Panc1 (cell line): ENCODE data around the gene ABCC1. TPM values are rescaled to one million over a fixed set of nuclear protein-coding genes. Genes with fewer than 3 reads are reported as not detected.

Experiments
- ATAC-seq: fragments of 200-7000 bp; cut with Tn5 transposase; 2 replicates; pipeline ENCODE4 v1.9.1; 2020; ENCODE audit warnings: mild to moderate bottlenecking, moderate library complexity
- BruUV-seq: library from RNA; stranded (reverse); fragments of 400-500 nt; replicated peaks from 2 replicates; lab custom pipeline; 2021; lab: Mats Ljungman, UMichigan
- CTCF ChIA-PET: fragments of 300-600 bp; sonication (Branson Sonifier 250); formaldehyde crosslinking; loops from one replicate; lab custom pipeline; 2022; ENCODE audit warnings: antibody characterized with exemption; lab: Charles Lee
- POLR2A ChIA-PET: fragments of 300-600 bp; sonication (Branson Sonifier 250); formaldehyde crosslinking; loops from one replicate; lab custom pipeline; 2022; ENCODE audit warnings: antibody characterized with exemption; lab: Charles Lee
- DNase-seq: peaks from one replicate; pipeline ENCODE4 v3.0.0-alpha.2; 2010; ENCODE audit warnings: low read depth, low spot score
- H3K27ac ChIP-seq: 2 replicates; pipeline ENCODE4 v1.5.1; 2011; ENCODE audit warnings: mild to moderate bottlenecking, low read length, inconsistent platforms
- H3K27me3 ChIP-seq: fragments of 200-500 bp; sonication (Bioruptor generic); 2 replicates; pipeline ENCODE4 v1.6.0; 2014; ENCODE audit warnings: low read length, inconsistent platforms; ENCODE audit not compliant: control insufficient read depth, insufficient read depth
- H3K36me3 ChIP-seq: fragments of 200-500 bp; sonication (Bioruptor generic); 2 replicates; pipeline ENCODE4 v1.5.1; 2014; ENCODE audit warnings: inconsistent platforms, mild to moderate bottlenecking, low read length, moderate library complexity; ENCODE audit not compliant: control insufficient read depth, insufficient read depth
- H3K4me1 ChIP-seq: 2 replicates; pipeline ENCODE4 v1.5.1; 2011; ENCODE audit warnings: inconsistent platforms, mild to moderate bottlenecking, low read length, moderate library complexity; ENCODE audit not compliant: control insufficient read depth, insufficient read depth
- H3K4me3 ChIP-seq, 2 experiments: 2 replicates each; pipeline ENCODE4 v1.5.1; 2011 to 2012; ENCODE audit warnings: low read depth in 2 of 2, low read length in 2 of 2, mild to moderate bottlenecking in 2 of 2, inconsistent platforms in 1 of 2, moderate library complexity in 1 of 2
- H3K9me3 ChIP-seq: fragments of 200-500 bp; sonication (Bioruptor generic); 2 replicates; pipeline ENCODE4 v1.5.1; 2014; ENCODE audit warnings: low read depth, mild to moderate bottlenecking, inconsistent platforms, low read length, moderate library complexity; ENCODE audit not compliant: control insufficient read depth, insufficient read depth
- CTCF ChIP-seq: fragments of 450-650 bp; IDR thresholded peaks from 2 replicates; pipeline ENCODE4 v1.5.1; 2017; ENCODE audit warnings: mild to moderate bottlenecking
- POLR2AphosphoS5 ChIP-seq: IDR thresholded peaks from 2 replicates; pipeline ENCODE4 v1.6.1; 2012; ENCODE audit warnings: mild to moderate bottlenecking, low read depth, low read length, moderate library complexity
- REST ChIP-seq, 2 experiments: IDR thresholded peaks; 2 replicates each; pipeline ENCODE4 v1.6.1; 2011 to 2012; ENCODE audit warnings: low read depth in 2 of 2, control low read depth in 1 of 2, low read length in 1 of 2, mild to moderate bottlenecking in 1 of 2, moderate library complexity in 1 of 2; ENCODE audit not compliant: insufficient read depth in 1 of 2
- SIN3A ChIP-seq: IDR thresholded peaks from 2 replicates; pipeline ENCODE4 v1.6.1; 2012; ENCODE audit warnings: low read depth, mild to moderate bottlenecking, low read length, moderate library complexity, borderline replicate concordance; ENCODE audit not compliant: insufficient read depth
- TCF7L2 ChIP-seq: IDR thresholded peaks from 2 replicates; pipeline ENCODE4 v1.6.1; 2011; ENCODE audit warnings: mild to moderate bottlenecking, low read depth, low read length, inconsistent platforms
- in situ Hi-C: cut with HindIII; loops from 2 replicates; pipeline ENCODE4 v1.10.0; 2016; ENCODE audit warnings: low sequenced_read_pairs, low pct_unique_long_range_greater_than_20kb
- intact Hi-C: fragments of 100-400 bp; cut with micrococcal nuclease; formaldehyde crosslinking; loops from one replicate; pipeline ENCODE4 v1.10.0; 2022; ENCODE audit not compliant: unreplicated experiment
- total RNA-seq: library from RNA; stranded (reverse); gene quantifications from one replicate; pipeline ENCODE4 v1.2.1, GENCODE V29; 2021; ENCODE audit not compliant: unreplicated experiment

ABCC1 gene
- total RNA-seq, 1 experiment from 2014 or later = 296 TPM

- no peaks in the 10 kb centered on the region for H3K27me3 ChIP-seq
- ATAC-seq = no peak
- POLR2A ChIA-PET = interaction anchor here (0.5 to 0.6 kb wide), 3 partner anchors 45 to 171 kb away, joined by 4 to 11 read pairs (median 5); no protein-coding TSS in a partner anchor
- BruUV-seq = no TSS peak
- intact Hi-C loops = loop anchor here (5.0 kb wide), 1 partner anchor 41 kb away; no protein-coding TSS in a partner anchor
- CTCF ChIA-PET = interaction anchor here (1.2 kb wide), 1 partner anchor 76 kb away, joined by 3 read pairs; no protein-coding TSS in a partner anchor
- H3K36me3 ChIP-seq = no peaks in the 10 kb centered on the region; the same call in 1 of the 2 replicates
- in situ Hi-C loops = no loop called here
- peaks cover 74% of the 10 kb centered on the region for H3K4me1 ChIP-seq
- no peak for DNase-seq
- TF ChIP-seq POLR2AphosphoS5 = 0 out of 2 replicates have a peak, but pooled peaks have one; percentile 34
- no peak for TF ChIP-seq CTCF
- H3K9me3 ChIP-seq = no peaks in the 10 kb centered on the region
- peak overlapping the region; percentile 98 for H3K27ac ChIP-seq
- H3K4me3 ChIP-seq = peak overlapping the region; percentile 76 to 77
Measured at GRCh38 chr16:15950869-15951268, 1.5 kb downstream of the ABCC1 start.

- no TSS peak for BruUV-seq
- no peak for DNase-seq
- H3K9me3 ChIP-seq = no peaks in the 10 kb centered on the region
- ChIA-PET POLR2A (interaction anchor here (0.5 to 0.6 kb wide), 2 partner anchors 53 to 114 kb away, joined by 4 to 5 read pairs; no protein-coding TSS in a partner anchor), CTCF (no interaction called here)
- no peak for ATAC-seq
- no peaks in the 10 kb centered on the region; the same call in 1 of the 2 replicates for H3K36me3 ChIP-seq
- H3K4me1 ChIP-seq = peaks cover 74% of the 10 kb centered on the region
- peak overlapping the region; percentile 98 for H3K27ac ChIP-seq
- no peaks in the 10 kb centered on the region for H3K27me3 ChIP-seq
- in situ Hi-C loops (no loop called here), intact Hi-C loops (loop anchor here (5.0 kb wide), 1 partner anchor 40 kb away; no protein-coding TSS in a partner anchor)
- TF ChIP-seq CTCF = no peak
- no peak for TF ChIP-seq TCF7L2
- H3K4me3 ChIP-seq = peak overlapping the region; percentile 76 to 77
Measured at GRCh38 chr16:15951852-15952251, 2.4 kb downstream of the ABCC1 start.

GRCh38 chr16:15952265-15952711, 2.9 kb downstream of the ABCC1 start:
- H3K27me3 ChIP-seq = no peaks in the 10 kb centered on the region
- ChIA-PET POLR2A (interaction anchor here (0.5 to 0.6 kb wide), 2 partner anchors 53 to 114 kb away, joined by 4 to 5 read pairs; no protein-coding TSS in a partner anchor), CTCF (interaction anchor here (0.7 kb wide), 1 partner anchor 215 kb away, joined by 5 read pairs; no protein-coding TSS in a partner anchor)
- H3K27ac ChIP-seq = peak overlapping the region; percentile 98
- TF ChIP-seq REST (IDR thresholded peaks at IDR 0.05; ENCODE audit: insufficient read depth in 1 of 2, low read depth in 2 of 2, low read length in 1 of 2) = no peak
- TF ChIP-seq POLR2AphosphoS5 = no peak
- TF ChIP-seq SIN3A = no peak
- TF ChIP-seq TCF7L2 = no peak
- no peak for TF ChIP-seq CTCF
- in situ Hi-C loops = no loop called here
- H3K36me3 ChIP-seq = no peaks in the 10 kb centered on the region; the same call in 1 of the 2 replicates
- DNase-seq = no peak
- intact Hi-C loops = loop anchor here (5.0 kb wide), 1 partner anchor 40 kb away; no protein-coding TSS in a partner anchor
- no TSS peak for BruUV-seq
- no peaks in the 10 kb centered on the region for H3K9me3 ChIP-seq
- H3K4me1 ChIP-seq = peaks cover 73% of the 10 kb centered on the region
- peak overlapping the region; percentile 76 to 77 for H3K4me3 ChIP-seq
- no peak for ATAC-seq
